ENCODE results near the gene ZNF214.

DNA sequence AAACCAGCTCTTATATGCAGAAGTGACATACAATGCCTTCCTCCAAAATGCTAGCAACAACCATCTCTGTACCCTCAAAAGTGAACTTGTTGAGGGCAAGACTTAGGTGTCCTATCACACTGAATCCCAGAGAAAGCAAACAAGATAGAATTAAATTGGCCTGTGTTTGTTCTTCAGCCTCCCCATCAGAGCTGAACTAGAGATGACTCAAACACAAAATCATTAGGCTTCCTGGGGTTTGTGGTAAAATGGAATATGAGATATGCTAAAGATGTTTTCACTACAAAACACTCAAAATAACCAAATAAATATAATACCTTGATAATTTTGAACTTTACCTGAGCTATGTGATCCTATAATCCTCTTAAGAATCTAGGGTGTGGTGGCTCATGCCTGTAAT, 31.6 kb downstream of the ZNF214 start:
- no peak for TF ChIP-seq POLR2A (IDR thresholded peaks at IDR 0.05)
- TF ChIP-seq, protein P1, sequence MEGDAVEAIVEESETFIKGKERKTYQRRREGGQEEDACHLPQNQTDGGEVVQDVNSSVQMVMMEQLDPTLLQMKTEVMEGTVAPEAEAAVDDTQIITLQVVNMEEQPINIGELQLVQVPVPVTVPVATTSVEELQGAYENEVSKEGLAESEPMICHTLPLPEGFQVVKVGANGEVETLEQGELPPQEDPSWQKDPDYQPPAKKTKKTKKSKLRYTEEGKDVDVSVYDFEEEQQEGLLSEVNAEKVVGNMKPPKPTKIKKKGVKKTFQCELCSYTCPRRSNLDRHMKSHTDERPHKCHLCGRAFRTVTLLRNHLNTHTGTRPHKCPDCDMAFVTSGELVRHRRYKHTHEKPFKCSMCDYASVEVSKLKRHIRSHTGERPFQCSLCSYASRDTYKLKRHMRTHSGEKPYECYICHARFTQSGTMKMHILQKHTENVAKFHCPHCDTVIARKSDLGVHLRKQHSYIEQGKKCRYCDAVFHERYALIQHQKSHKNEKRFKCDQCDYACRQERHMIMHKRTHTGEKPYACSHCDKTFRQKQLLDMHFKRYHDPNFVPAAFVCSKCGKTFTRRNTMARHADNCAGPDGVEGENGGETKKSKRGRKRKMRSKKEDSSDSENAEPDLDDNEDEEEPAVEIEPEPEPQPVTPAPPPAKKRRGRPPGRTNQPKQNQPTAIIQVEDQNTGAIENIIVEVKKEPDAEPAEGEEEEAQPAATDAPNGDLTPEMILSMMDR (IDR thresholded peaks at IDR 0.05 in 4 of 5, conservative IDR thresholded peaks at IDR 0.05 in 1 of 5): no peak
